ENCODE data around the gene MNAT1.

MNAT1 gene

DNA sequence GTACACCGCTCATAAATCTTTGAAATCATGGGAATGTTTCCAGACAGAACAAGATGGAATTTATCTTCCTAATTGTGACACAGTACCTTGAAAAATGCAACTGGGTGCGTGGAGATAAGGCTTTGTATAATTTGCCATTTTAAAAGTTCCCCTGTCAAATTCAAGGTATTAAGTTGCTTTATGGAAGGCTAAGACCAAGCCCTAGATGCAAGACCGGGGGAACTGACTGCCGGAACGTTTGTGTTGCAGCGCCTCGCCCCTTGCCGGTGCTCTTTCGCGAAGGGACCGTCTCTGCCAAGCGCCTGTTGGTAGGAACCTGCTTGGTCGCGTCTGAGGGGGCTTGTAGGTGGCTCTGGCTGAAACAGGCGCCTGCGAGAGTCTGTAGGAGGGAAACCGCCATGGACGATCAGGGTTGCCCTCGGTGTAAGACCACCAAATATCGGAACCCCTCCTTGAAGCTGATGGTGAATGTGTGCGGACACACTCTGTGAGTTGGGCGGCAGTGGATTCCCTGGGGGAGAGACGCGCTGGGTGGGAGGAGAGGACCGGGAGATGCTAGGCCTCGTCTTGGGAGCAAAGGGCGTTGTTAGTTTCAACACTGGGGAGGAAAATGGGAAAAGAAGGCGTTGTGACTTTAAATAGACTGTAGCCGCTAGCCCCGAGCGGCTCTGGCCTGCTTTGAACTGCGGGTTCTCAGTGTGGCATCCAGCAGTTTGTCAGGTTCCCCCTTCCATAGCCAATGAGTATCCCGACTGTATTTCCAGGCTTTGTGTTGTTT is at the start of gene MNAT1:
Gene MNAT1, plus strand, starts transcription at position 297 of the 778 bp plus-strand sequence. Its CDS starts 102 bp downstream, at position 399.
- H3K9me3 Mint-ChIP-seq (ENCODE audit: low read depth): no peaks in the 10 kb centered on the region
- H3K36me3 Mint-ChIP-seq: peaks cover 2% of the 10 kb centered on the region
- H3K27me3 Mint-ChIP-seq: peaks cover 2% of the 10 kb centered on the region
- H3K4me1 Mint-ChIP-seq (ENCODE audit: low read depth): peaks cover 32% of the 10 kb centered on the region
- H3K4me3 Mint-ChIP-seq: peak within 1 kb of the TSS; percentile 100
- peak within 1 kb of the TSS; percentile 94 for H3K27ac Mint-ChIP-seq

DNA sequence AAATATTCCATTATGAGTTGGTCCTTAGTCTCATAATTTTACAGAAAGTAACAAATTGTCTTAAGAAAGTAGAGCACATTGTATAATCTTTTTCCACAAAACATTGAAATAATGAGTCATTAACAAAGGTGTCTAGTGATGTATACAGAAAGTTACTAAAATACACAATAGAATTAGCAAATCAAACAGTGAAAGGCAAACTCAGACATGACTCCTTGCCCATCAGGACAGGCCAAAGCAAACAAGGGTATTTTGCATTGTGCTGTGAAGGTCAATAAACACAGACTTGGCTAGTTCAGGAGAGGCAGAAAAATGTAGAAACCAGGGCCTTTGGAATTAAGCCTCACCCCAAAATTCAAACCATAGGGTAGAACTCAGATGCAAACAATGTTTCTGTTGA is 47.7 kb upstream of the MNAT1 start:
- H3K4me1 Mint-ChIP-seq (ENCODE audit: low read depth): no peaks in the 10 kb centered on the region

DNA sequence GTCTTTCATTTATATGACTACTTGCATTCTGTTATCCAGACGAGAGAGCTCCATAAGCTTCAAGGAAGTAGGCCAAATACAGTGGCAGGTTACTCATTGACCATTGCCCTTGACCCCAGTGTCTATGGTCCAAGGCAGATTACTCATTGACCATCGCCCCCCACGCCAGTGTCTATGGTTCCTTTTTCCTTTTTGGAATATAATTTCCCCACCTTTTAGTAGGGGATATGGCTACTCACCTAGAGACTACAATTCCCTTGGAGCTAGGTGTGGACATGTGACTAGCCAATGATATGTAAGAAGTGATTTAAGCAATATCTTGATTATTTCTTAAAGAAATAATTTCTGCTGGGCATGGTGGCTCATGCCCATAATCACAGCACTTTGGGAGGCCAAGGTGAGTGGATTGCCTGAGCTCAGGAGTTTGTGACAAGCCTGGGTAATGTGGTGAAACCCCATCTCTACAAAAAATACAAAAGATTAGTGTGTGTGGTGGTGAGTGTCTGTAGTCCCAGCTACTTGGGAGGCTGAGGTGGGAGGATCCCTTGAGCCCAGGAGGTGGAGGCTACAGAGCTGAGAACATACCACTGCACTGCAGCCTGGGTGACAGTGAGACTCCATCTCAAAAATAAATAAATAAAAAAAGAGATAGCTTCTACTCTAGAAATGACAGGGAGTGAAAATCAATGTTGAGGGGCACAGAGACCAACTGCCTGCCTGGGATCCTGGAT is 43.0 kb upstream of the MNAT1 start:
- H3K27ac Mint-ChIP-seq: no peak overlapping the region
- no peaks in the 10 kb centered on the region for H3K36me3 Mint-ChIP-seq
- H3K4me3 Mint-ChIP-seq: no peak overlapping the region
- H3K4me1 Mint-ChIP-seq (ENCODE audit: low read depth): no peaks in the 10 kb centered on the region
- no peaks in the 10 kb centered on the region for H3K9me3 Mint-ChIP-seq (ENCODE audit: low read depth)
- H3K27me3 Mint-ChIP-seq: peaks cover 8% of the 10 kb centered on the region

More for the DNA sequence above, 47.7 kb upstream of the MNAT1 start:
- no peak overlapping the region for H3K27ac Mint-ChIP-seq
- peaks cover 3% of the 10 kb centered on the region for H3K36me3 Mint-ChIP-seq
- H3K27me3 Mint-ChIP-seq: peaks cover 7% of the 10 kb centered on the region
- H3K4me3 Mint-ChIP-seq: no peak overlapping the region
- no peaks in the 10 kb centered on the region for H3K9me3 Mint-ChIP-seq (ENCODE audit: low read depth)

DNA sequence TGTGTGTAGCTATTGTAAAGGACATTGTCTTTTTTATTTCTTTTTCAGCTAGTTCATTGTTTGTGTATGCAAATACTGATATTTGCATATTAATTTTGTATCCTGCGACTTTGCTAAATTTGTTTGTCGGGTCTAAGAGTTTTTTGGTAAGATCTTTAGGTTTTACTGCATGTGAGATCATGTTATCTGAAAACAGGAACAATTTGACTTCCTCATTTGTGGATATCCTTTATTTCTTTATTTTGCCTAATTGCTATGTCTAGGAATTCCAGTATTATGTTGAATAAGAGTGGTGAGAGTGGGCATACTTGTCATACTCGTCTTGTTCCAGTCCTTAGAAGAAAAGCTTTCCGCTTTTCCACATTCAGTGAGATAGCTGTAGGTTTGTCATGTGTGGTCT is 39.2 kb upstream of the MNAT1 start:
- peaks cover 11% of the 10 kb centered on the region for H3K27me3 Mint-ChIP-seq
- H3K4me3 Mint-ChIP-seq: no peak overlapping the region
- no peaks in the 10 kb centered on the region for H3K36me3 Mint-ChIP-seq
- H3K27ac Mint-ChIP-seq: no peak overlapping the region
- H3K9me3 Mint-ChIP-seq (ENCODE audit: low read depth): peaks cover 14% of the 10 kb centered on the region
- H3K4me1 Mint-ChIP-seq (ENCODE audit: low read depth): no peaks in the 10 kb centered on the region

DNA sequence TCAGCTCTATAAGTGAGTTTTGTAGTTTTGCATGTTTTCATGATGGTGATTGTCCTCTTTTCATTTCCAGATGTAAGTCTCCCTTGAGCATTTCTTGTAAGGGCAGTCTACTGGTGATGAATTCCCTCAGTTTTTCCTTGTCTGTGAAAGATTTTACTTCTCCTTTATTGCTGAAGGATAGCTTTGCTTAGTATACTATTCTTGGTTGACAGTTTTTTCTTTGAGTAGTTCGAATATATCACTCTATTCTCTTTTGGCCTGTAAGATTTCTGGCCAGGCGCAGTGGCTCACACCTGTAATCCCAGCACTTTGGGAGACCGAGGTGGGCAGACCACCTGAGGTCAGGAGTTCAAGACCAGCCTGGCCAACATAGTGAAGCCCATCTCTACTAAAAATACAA is 34.0 kb upstream of the MNAT1 start:
- H3K27ac Mint-ChIP-seq: no peak overlapping the region
- H3K27me3 Mint-ChIP-seq: peaks cover 8% of the 10 kb centered on the region
- H3K4me3 Mint-ChIP-seq: no peak overlapping the region
- peaks cover 5% of the 10 kb centered on the region for H3K36me3 Mint-ChIP-seq
- peaks cover 23% of the 10 kb centered on the region for H3K9me3 Mint-ChIP-seq (ENCODE audit: low read depth)
- no peaks in the 10 kb centered on the region for H3K4me1 Mint-ChIP-seq (ENCODE audit: low read depth)

DNA sequence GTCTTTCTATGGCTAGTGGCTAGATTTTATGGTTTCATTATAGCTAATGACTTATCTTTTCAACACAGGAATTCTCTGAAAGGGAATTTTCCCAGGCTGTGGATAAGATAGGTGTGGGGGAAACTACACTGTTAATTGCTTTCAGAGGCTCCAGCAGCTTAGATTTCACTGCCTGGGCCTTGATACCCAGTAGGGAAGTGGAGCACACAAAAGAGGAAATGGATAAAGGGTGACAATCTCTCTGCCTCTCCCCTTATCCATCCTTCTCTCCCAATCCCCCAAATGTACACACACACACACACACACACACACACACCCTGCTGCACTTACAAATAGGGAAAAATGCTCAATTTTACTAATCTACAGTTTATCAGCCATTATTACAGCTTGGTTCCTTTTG is 29.5 kb upstream of the MNAT1 start:
- no peaks in the 10 kb centered on the region for H3K4me1 Mint-ChIP-seq (ENCODE audit: low read depth)
- H3K4me3 Mint-ChIP-seq: no peak overlapping the region
- peaks cover 10% of the 10 kb centered on the region for H3K9me3 Mint-ChIP-seq (ENCODE audit: low read depth)
- H3K27me3 Mint-ChIP-seq: peaks cover 11% of the 10 kb centered on the region
- H3K27ac Mint-ChIP-seq: no peak overlapping the region
- H3K36me3 Mint-ChIP-seq: peaks cover 5% of the 10 kb centered on the region

DNA sequence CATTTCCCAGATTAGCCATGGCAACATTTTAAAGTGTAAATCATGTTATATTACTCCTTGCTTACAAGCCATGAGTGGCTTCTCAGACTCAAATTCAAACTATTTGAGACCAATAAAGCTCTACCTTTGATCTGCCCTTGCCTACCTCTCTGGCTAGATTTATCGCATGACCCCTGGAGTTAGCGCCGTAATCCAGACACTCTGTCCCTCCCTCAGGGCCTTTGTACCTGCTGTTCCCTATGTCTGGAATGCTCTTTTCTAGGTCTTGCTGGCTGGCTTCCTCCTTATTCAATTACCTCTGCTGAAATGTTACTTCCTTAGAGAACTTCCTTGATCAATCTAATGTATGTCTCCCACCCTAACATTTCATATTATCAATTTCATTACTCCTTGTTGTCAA is 26.7 kb upstream of the MNAT1 start:
- Mint-ChIP-seq H3K9me3 (ENCODE audit: low read depth) (no peaks in the 10 kb centered on the region), H3K4me1 (ENCODE audit: low read depth) (no peaks in the 10 kb centered on the region), H3K27ac (no peak overlapping the region), H3K27me3 (peaks cover 18% of the 10 kb centered on the region), H3K36me3 (no peaks in the 10 kb centered on the region), H3K4me3 (no peak overlapping the region)

DNA sequence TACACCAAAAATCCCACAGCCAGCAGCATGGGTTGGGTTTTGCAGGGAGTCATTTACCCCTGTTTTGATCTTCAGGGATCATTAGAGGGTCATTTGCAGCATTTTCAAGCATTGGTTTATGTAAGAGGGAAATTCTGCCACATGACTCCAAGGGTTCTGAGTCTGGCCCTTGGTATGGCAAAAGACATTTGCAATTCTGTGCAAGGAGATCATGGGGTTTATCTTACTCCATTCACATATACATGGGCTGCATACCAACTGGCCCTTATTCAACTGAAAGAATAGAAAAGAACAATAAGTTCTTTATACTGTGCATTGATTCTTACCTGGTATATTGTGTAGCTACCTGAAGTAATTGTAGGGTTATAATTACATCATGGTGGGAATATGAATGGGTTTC is 24.1 kb upstream of the MNAT1 start:
- Mint-ChIP-seq H3K36me3 (no peaks in the 10 kb centered on the region), H3K4me1 (ENCODE audit: low read depth) (no peaks in the 10 kb centered on the region), H3K27ac (no peak overlapping the region), H3K4me3 (no peak overlapping the region), H3K9me3 (ENCODE audit: low read depth) (no peaks in the 10 kb centered on the region), H3K27me3 (peaks cover 25% of the 10 kb centered on the region)

DNA sequence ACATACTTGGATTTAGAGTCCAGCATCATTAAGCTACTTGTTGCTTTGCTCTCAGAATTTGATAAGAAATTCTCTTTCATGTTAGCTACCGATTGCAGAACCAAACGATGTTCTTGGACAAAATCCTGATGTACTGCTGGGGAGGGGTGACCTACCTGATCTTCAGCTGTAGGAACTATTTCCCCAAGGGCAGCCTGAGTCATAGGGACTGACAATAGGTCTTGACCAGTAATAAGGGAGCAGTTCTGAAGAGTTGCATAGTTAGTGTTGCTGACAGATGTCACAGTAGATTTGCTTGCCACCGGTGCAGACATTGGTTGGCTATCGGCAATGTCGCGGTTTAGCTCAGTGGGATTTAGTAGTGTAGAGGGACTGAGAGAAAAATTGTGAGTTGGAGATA is 21.0 kb upstream of the MNAT1 start:
- Mint-ChIP-seq H3K4me3 (no peak overlapping the region), H3K27me3 (peaks cover 24% of the 10 kb centered on the region), H3K36me3 (no peaks in the 10 kb centered on the region)

DNA sequence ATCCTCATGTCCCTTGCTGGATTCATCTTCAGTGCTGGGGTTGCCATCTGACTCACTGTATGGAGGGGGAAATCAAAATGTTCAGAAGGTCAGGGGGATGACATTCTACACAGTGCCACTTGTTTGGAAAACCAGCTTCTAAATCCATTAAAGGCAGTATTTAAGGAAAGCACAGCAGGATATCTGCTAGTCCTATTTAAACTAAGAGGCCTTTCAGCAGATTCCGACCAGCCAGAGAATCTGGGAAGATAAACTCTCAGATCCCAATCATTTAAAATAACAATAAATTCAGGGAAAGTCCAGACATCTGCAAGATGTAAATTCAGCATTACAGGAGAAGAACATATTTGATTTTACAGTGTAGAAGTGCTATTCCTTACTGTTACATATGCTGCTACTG is 14.2 kb upstream of the MNAT1 start:
- H3K27ac Mint-ChIP-seq: no peak overlapping the region
- H3K4me3 Mint-ChIP-seq: peak overlapping the region; percentile 72
- no peaks in the 10 kb centered on the region for H3K36me3 Mint-ChIP-seq
- H3K27me3 Mint-ChIP-seq: peaks cover 32% of the 10 kb centered on the region
- H3K9me3 Mint-ChIP-seq (ENCODE audit: low read depth): no peaks in the 10 kb centered on the region
- H3K4me1 Mint-ChIP-seq (ENCODE audit: low read depth): peaks cover 18% of the 10 kb centered on the region

More for the DNA sequence above, 21.0 kb upstream of the MNAT1 start:
- Mint-ChIP-seq H3K9me3 (ENCODE audit: low read depth) (no peaks in the 10 kb centered on the region), H3K4me1 (ENCODE audit: low read depth) (no peaks in the 10 kb centered on the region), H3K27ac (no peak overlapping the region)

DNA sequence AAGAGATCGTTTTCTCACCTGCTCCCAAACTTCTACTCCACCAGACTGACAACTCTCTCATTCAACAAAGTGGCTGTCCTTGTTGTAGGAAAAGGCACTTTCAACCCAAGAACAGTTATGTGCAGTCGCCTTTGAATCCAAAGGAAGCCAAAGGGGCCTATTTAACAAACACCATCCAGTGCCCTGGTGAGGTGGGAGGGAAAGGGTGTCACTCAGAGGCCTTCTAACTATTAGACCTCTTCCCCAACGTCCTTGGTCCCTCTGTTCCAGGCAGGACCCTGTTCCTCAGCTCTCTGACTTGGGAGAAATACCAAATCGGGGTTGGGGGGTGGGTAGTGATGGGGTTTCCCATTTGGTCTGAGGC is 13.6 kb upstream of the MNAT1 start:
- H3K9me3 Mint-ChIP-seq (ENCODE audit: low read depth): no peaks in the 10 kb centered on the region
- H3K36me3 Mint-ChIP-seq: no peaks in the 10 kb centered on the region
- no peak overlapping the region for H3K27ac Mint-ChIP-seq

DNA sequence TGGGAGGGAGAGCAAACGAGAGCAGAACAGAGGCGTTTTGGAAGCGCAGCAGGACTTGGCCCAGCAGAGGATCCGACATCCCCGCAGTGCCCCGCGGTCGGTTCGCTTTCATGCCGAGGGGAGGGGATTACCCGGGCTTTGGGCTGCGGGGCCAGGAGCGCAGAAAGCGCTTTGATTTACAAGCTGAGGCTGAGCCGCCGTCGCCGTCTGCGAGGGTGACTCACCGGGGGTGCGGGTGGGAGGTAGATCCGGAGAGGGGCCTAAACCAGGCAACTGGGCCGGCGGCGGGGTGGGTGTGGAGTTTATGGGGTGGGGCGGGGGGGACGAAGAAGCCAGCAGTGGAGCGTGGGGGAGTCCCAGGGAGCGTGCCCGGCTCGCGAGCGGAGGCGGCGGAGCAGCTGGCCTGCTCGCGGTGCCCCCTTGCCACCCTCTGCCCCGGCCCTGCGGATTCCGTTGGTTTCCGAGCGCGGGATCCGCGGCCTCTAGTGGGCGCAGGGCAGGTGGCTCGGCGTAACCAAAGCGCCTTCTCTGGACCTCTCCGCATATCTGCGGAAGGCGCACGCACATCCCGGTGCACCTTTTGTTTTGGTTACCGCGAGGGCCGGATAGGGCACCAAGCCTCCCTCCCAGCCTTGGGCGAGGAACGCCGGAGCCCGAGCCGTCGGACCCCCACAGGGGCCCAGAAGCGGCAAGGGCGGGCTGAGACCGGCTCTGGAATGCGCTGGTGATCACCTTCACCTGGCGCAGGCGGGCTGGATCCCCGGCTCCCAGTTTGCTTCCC is 13.0 kb upstream of the MNAT1 start:
- Mint-ChIP-seq H3K9me3 (ENCODE audit: low read depth) (no peaks in the 10 kb centered on the region), H3K36me3 (no peaks in the 10 kb centered on the region), H3K4me1 (ENCODE audit: low read depth) (peaks cover 18% of the 10 kb centered on the region), H3K4me3 (peak overlapping the region; percentile 88), H3K27me3 (peaks cover 32% of the 10 kb centered on the region), H3K27ac (no peak overlapping the region)

More for the DNA sequence above, 13.6 kb upstream of the MNAT1 start:
- Mint-ChIP-seq H3K4me1 (ENCODE audit: low read depth) (peaks cover 18% of the 10 kb centered on the region), H3K4me3 (peak overlapping the region; percentile 72), H3K27me3 (peaks cover 32% of the 10 kb centered on the region)

DNA sequence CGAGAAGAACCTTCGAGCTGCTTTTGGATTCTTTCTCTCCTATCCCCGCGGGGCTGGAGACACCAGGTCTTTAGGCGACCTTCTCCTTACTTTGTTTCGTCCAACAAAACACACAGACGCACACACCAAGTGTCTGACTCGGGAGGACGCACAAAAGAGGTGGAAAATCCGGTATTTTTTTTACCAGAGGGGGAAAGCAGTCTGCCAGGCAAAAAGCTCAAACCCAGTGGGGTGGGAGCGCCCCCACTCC is 12.5 kb upstream of the MNAT1 start:
- H3K9me3 Mint-ChIP-seq (ENCODE audit: low read depth): no peaks in the 10 kb centered on the region
- H3K27me3 Mint-ChIP-seq: peaks cover 37% of the 10 kb centered on the region
- peaks cover 18% of the 10 kb centered on the region for H3K4me1 Mint-ChIP-seq (ENCODE audit: low read depth)
- no peak overlapping the region for H3K27ac Mint-ChIP-seq
- no peaks in the 10 kb centered on the region for H3K36me3 Mint-ChIP-seq
- peak overlapping the region; percentile 88 for H3K4me3 Mint-ChIP-seq

DNA sequence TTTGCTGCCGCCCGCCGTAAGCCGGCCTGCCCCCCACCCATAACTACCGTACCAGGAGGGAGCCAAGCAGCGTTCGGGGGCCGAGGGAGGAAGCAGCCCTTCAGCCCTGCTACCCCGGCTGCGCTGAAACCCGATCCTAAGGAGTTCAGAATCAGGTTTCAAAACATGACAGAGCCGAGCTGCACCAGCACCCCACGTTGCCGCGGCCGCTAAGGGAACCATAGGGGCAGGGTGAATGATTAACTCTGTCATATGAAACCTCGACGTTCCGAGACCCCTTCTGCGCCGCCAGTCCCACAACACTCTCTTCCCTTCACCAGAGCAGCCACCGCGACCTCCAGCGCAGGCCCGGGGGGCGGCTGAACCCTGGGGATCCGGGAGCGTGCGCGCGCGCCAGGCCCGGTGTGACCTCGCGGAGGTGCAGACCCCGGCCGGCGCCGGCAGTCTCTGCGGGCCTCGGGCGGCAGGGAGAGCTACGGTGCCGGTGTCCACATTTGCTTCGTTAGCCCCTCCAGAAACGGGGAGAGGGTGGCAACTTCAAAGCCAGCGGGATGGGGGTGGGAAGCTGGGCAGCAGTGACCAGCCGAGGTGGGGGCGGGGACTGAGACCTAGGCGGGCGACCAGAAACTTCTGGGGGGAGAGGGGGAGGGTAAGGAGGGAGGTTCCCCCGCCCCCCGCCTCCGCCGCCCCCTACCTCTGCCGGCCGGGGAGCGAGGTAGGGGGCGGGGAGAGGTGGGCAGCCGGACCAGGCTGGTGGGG is 12.0 kb upstream of the MNAT1 start:
- H3K27ac Mint-ChIP-seq: no peak overlapping the region
- H3K9me3 Mint-ChIP-seq (ENCODE audit: low read depth): no peaks in the 10 kb centered on the region
- peaks cover 42% of the 10 kb centered on the region for H3K27me3 Mint-ChIP-seq
- H3K4me3 Mint-ChIP-seq: peak overlapping the region; percentile 88
- H3K36me3 Mint-ChIP-seq: no peaks in the 10 kb centered on the region
- H3K4me1 Mint-ChIP-seq (ENCODE audit: low read depth): peaks cover 18% of the 10 kb centered on the region
